Measurements from ENCODE around the gene DUSP2. TPM values are rescaled to one million over a fixed set of nuclear protein-coding genes. Genes with fewer than 3 reads are reported as not detected.

The DUSP2 gene, protein sequence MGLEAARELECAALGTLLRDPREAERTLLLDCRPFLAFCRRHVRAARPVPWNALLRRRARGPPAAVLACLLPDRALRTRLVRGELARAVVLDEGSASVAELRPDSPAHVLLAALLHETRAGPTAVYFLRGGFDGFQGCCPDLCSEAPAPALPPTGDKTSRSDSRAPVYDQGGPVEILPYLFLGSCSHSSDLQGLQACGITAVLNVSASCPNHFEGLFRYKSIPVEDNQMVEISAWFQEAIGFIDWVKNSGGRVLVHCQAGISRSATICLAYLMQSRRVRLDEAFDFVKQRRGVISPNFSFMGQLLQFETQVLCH
- 2.3 and 2.9 TPM in 2 replicates for total RNA-seq

DNA sequence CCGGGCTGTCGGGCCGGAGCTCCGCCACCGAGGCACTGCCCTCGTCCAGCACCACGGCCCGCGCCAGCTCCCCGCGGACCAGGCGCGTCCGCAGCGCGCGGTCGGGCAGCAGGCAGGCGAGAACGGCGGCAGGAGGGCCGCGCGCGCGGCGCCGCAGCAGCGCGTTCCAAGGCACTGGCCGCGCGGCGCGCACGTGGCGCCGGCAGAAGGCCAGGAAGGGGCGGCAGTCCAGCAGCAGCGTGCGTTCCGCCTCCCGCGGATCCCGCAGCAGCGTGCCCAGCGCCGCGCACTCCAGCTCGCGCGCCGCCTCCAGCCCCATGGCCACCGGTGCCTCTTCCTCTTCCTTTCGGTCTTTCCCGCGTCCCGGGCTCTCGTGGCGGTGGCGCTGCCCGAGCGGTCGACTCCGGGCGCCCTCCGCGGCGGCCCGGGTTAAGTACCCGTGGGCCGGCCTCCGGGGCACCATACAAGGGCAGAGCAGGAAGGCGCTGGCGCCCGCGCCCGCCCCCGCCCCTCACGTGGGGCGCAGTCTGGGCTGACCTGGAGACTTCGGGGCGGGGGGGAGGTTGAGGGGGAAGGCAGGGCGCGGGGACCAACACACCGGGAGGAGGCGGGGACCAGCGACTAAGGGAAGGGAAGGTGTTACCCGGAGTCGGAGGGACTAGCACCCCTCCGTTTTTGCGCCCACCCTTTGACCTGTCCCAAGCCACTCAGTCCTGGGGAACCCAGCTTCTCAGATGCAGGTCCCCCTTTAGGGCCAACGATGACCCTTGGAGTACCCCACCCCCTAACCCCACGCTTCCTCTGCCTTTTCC lies at the start of gene DUSP2:
Gene DUSP2 (minus strand): TSS at position 405 of the 812 bp plus-strand sequence. CDS start 86 bp downstream, at position 319.

DNA sequence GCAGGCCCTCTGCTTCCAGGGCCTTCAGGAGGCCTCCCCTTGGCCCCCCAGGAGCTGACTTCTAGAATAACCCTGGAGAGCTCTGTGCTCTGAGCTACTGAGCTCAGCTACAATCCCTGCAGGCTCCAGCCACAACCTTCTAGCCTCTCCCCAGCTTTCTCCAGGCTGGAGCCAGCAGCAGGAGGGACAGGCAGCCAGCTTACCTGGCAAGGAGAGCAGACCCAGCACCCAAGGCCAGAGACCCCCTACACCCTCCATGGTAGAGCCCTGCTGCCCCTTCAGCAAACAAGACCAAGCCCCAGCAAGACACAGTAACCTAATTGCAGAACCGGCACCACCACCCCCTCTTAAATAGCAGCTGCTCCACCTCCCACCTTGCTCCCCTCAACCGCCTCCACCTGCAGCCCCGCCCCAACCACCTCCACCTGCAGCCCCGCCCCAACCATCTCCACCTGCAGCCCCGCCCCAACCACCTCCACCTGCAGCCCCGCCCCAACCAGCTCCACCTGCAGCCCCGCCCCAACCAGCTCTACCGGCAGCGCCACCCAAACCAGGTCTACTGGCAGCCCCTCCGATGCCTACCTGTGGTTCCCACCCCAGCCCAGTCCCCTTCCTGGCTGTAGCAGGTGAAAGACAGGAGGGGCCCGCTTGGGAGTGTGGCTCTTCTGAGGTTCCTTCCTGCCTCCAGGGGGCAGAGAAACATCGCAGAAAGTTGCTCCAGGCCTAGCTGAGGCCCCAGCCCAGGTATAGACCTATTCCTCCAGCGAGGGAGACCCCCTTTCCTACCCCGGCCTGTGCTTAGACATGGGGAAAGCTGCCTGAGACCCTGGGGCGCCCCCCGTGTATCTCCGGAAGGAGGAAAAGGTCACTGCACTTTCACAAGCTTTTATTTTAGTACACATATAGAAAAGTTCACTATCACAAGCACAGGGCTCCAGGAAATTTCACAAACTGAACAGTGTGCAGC lies 6.8 kb downstream of the DUSP2 start, which contains the start of gene ASTL:
Gene ASTL (minus strand): TSS at position 324 of the 967 bp plus-strand sequence. CDS start 66 bp downstream, at position 258.

DNA sequence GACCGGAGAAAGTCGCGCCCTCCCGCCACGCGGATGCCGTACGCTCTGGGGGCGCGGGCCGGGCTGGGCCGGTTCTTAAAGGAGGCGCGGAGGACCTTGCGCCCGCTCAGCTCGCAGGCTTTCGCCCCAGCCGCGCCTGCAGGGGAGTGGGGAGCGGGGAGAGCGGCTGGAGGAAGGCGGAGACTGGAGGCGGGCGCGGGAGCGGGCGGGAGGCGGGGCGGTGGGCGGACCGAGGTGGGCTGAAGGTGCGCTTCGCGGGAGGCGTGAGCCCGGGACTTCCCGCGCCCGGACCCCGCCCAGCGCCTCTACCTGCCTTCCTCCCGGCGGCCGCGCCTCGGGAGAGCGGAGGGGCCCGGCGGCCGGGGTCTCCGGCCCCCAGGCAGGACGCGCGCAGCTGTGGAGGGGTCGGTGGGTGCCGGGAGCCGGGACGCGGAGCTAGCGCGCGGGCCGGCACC lies 28.8 kb downstream of the DUSP2 start, which contains the start of gene ADRA2B:
Gene ADRA2B (minus strand): TSS at position 148 of the 455 bp plus-strand sequence. CDS start 422 bp downstream, outside the sequence.

Other genes starting within 250 kb of the DUSP2 start
- 30.7 and 43.7 TPM in 2 replicates for gene ANKRD36C, start 153.6 kb downstream of the DUSP2 start, total RNA-seq
- gene GPAT2, start 110.5 kb downstream of the DUSP2 start, total RNA-seq, result 7.6 and 37.0 TPM in 2 replicates
- 2.0 TPM in 1 of 2 replicates, not detected in the other for gene ADRA2B, start 28.9 kb downstream of the DUSP2 start, total RNA-seq
- gene ASTL, start 6.9 kb downstream of the DUSP2 start, total RNA-seq, result under 0.01 TPM in 1 of 2 replicates, not detected in the other
- 145 and 240 TPM in 2 replicates for gene STARD7, start 63.4 kb upstream of the DUSP2 start, total RNA-seq
- gene TMEM127, start 120.6 kb upstream of the DUSP2 start, total RNA-seq, result 18.6 and 22.0 TPM in 2 replicates
- gene CIAO1, start 120.8 kb upstream of the DUSP2 start, total RNA-seq, result 87.8 and 94.4 TPM in 2 replicates
- 34.7 and 65.9 TPM in 2 replicates for gene SNRNP200, start 160.1 kb upstream of the DUSP2 start, total RNA-seq
- 1.1 and 1.3 TPM in 2 replicates for gene ITPRIPL1, start 179.9 kb upstream of the DUSP2 start, total RNA-seq
- gene NCAPH, start 190.3 kb upstream of the DUSP2 start, total RNA-seq, result 2.0 and 34.1 TPM in 2 replicates